SK-N-SH treated with all-trans-retinoic acid at 6 μM for 48 hours (cell line): ENCODE data around the gene SLC5A10.

ENCODE experiments used
- ARNTL ChIP-seq: fragments of 450-650 bp; formaldehyde crosslinking; IDR thresholded peaks from 2 replicates; pipeline ENCODE4 v1.5.0; 2020; ENCODE audit warnings: low read depth, mild to moderate bottlenecking, moderate library complexity, borderline replicate concordance
- CREB5 ChIP-seq: fragments of 250-450 bp; sonication (Bioruptor Pico); IDR thresholded peaks from 2 replicates; pipeline ENCODE4 v1.5.1; 2020; ENCODE audit warnings: low read depth, mild to moderate bottlenecking, moderate library complexity
- CSDC2 ChIP-seq: fragments of 250-450 bp; sonication (Bioruptor Pico); IDR thresholded peaks from 2 replicates; pipeline ENCODE4 v1.5.0; 2020; ENCODE audit warnings: mild to moderate bottlenecking, moderate library complexity
- ISL1 ChIP-seq: fragments of 250-450 bp; sonication (Bioruptor Pico); IDR thresholded peaks from 2 replicates; pipeline ENCODE4 v2.1.2; 2022; ENCODE audit warnings: mild to moderate bottlenecking, moderate library complexity
- PPARA ChIP-seq: fragments of 250-450 bp; sonication (Bioruptor Pico); IDR thresholded peaks from 2 replicates; pipeline ENCODE4 v1.5.0; 2020; ENCODE audit warnings: mild to moderate bottlenecking, borderline replicate concordance
- RARB ChIP-seq: fragments of 250-450 bp; sonication (Bioruptor Pico); IDR thresholded peaks from 2 replicates; pipeline ENCODE4 v1.8.0; 2021; ENCODE audit warnings: mild to moderate bottlenecking, moderate library complexity
- SNAI2 ChIP-seq: fragments of 250-450 bp; sonication (Bioruptor Pico); IDR thresholded peaks from 2 replicates; pipeline ENCODE4 v1.5.0; 2020; ENCODE audit warnings: mild to moderate bottlenecking, moderate library complexity
- TCF4 ChIP-seq: fragments of 250-450 bp; sonication (Bioruptor Pico); IDR thresholded peaks from 2 replicates; pipeline ENCODE4 v1.8.0; 2021; ENCODE audit warnings: mild to moderate bottlenecking, moderate library complexity, borderline replicate concordance
- ZFP3 ChIP-seq: fragments of 250-450 bp; sonication (Bioruptor Pico); IDR thresholded peaks from 2 replicates; pipeline ENCODE4 v1.5.0; 2020; ENCODE audit warnings: mild to moderate bottlenecking, moderate library complexity
- ZNF70 ChIP-seq: fragments of 450-650 bp; formaldehyde crosslinking; IDR thresholded peaks from 2 replicates; pipeline ENCODE4 v1.5.0; 2020; ENCODE audit warnings: mild to moderate bottlenecking, moderate library complexity
- ZNF8 ChIP-seq: fragments of 450-650 bp; formaldehyde crosslinking; IDR thresholded peaks from 2 replicates; pipeline ENCODE4 v1.5.0; 2020; ENCODE audit warnings: mild to moderate bottlenecking, moderate library complexity
- TF ChIP-seq, protein P1 (sequence below): fragments of 250-450 bp; sonication (Bioruptor Pico); IDR thresholded peaks from 2 replicates; pipeline ENCODE4 v1.8.0; 2020; ENCODE audit warnings: mild to moderate bottlenecking, moderate library complexity, borderline replicate concordance

- TF ChIP-seq CREB5 (CRISPR knock-in tag) (no peak), ZNF70 (no peak), ARNTL (no peak), ISL1 (CRISPR knock-in tag) (no peak), RARB (CRISPR knock-in tag) (no peak), ZFP3 (CRISPR knock-in tag) (no peak), TCF4 (CRISPR knock-in tag) (no peak), SNAI2 (no peak), PPARA (no peak), CSDC2 (CRISPR knock-in tag) (no peak), ZNF8 (CRISPR knock-in tag) (no peak)
- TF ChIP-seq, protein P1, sequence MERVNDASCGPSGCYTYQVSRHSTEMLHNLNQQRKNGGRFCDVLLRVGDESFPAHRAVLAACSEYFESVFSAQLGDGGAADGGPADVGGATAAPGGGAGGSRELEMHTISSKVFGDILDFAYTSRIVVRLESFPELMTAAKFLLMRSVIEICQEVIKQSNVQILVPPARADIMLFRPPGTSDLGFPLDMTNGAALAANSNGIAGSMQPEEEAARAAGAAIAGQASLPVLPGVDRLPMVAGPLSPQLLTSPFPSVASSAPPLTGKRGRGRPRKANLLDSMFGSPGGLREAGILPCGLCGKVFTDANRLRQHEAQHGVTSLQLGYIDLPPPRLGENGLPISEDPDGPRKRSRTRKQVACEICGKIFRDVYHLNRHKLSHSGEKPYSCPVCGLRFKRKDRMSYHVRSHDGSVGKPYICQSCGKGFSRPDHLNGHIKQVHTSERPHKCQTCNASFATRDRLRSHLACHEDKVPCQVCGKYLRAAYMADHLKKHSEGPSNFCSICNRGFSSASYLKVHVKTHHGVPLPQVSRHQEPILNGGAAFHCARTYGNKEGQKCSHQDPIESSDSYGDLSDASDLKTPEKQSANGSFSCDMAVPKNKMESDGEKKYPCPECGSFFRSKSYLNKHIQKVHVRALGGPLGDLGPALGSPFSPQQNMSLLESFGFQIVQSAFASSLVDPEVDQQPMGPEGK (CRISPR knock-in tag) = no peak
These were observed 26.1 kb downstream of the SLC5A10 start for GRCh38 chr17:18978050-18978449.
